HG03097 (cell line): ENCODE data around the gene EIF3B.
"Not testable (repeated sequence)": the region's sequence is repeated elsewhere in the genome, so short reads cannot be mapped to it uniquely, and the experiment has no call there.

Source experiments
- ATAC-seq: cut with Tn5 transposase; IDR thresholded peaks from one replicate; pipeline ENCODE4 v1.9.1; 2021; ENCODE audit not compliant: unreplicated experiment, low FRiP score

EIF3B gene

GRCh38 chr7:2394566-2395082 lies 40.0 kb downstream of the EIF3B start:
- no peak for ATAC-seq

GRCh38 chr7:2398506-2398905 lies 43.9 kb downstream of the EIF3B start:
- ATAC-seq, result no peak

DNA sequence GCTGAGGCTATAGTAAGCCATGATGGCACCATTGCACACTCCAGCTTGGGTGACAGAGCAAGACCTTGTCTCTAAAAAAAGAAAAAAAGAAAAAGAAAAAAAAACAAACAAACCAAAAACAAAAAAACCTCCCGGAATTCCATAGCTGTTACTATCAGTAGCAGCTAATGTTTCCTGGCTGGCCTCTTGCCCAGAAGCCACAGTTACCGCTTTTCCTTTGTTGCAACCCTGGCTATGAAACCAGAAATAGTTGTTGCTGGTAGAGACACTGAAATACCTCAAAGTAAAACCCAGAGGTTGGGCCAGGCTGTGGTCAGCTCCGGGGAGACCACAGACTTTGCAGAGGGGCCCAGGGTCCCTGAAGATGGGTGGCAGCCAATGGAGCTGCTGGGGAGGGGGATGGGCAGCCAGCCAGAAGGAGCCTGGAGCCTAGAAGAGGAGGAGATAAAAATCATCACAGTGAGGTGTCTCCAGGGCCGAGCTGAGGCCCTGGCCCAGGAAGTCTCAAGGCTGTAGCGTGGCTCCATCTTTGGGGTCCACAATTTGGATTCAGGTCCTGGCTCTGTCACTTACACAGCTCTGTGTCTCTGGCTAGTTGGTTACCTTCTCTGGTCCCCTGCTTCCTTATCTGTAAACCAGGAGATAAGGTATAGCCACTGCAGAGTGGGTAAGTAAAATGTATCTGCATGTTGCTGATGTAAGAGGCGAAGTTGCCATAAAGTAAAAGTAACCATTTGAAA lies 45.4 kb downstream of the EIF3B start:
- no peak for ATAC-seq

DNA sequence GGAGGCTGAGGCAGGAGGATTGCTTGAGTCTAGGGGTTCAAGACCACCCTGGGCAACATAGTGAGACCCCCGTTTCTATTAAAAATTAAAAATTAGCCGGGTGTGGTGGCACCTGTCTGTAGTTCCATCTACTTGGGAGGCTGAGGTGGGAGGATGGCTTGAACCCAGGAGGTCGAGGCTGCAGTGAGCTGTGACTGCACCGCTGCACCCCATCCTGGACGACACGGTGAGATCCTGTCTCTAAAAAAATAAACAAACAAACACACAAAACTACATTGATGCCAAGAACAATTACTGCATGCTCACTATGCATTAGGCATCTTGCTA lies 48.0 kb downstream of the EIF3B start:
- ATAC-seq, result no peak

- peak; percentile 33 for ATAC-seq
Observed at GRCh38 chr7:2403014-2403717, 48.5 kb downstream of the EIF3B start, which contains the start of gene CHST12. Gene CHST12 (plus strand): TSS chr7:2403611. CDS start chr7:2432640, 29,029 bp downstream.

GRCh38 chr7:2403718-2404648 lies 49.4 kb downstream of the EIF3B start:
- ATAC-seq, result peak; percentile 3

GRCh38 chr7:2404714-2405119 lies 50.1 kb downstream of the EIF3B start:
- ATAC-seq, result no peak

DNA sequence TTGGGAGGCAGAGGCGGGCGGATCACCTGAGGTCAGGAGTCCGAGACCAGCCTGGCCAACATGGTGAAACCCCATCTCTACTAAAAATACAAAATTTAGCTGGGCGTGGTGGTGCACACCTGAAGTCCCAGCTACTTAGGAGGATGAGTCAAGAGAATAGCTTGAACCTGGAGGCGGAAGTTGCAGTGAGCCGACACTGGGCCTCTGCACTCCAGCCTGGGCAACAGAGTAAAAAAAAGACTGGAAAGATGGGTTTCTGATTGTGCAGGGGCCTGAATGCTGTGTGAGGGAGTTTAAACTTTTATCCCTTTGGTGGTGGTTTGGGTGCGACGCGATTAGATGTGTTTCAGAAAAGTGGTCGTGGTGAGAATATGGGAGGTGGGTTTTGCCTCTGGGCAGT lies 50.6 kb downstream of the EIF3B start:
- no peak for ATAC-seq

GRCh38 chr7:2405601-2406345 lies 51.1 kb downstream of the EIF3B start:
- peak; percentile 31 for ATAC-seq

DNA sequence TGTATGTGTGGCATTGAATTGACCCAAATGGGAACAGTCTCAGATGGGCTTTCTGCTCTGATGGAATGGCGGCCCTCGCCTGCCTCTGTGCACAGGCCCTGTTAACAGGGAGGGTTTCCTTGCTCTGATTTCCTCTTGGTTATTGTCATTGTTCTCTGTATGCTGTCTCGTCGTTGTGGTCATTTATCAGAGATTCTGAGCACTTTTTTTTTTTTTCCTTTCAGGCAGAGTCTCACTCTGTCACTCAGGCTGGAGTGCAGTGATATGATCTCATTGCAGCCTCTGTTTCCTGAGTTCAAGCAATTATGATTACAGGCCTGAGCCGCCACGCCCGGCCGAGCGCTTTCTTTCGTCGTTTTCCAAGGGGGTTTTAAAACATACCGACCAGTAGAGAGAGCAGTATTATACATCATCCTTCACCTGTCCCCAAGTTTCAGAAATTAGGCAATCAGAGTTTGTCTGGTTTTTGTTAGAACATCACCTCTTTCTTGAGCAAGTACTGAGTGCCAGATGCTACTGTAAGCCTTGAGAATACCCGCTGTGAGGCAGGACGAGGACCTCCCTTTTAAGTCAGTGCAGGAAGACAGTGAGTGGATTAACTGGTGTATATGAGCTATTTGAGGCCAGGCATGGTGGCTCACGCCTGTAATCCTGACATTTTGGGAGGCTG lies 55.3 kb downstream of the EIF3B start:
- ATAC-seq, result no peak

DNA sequence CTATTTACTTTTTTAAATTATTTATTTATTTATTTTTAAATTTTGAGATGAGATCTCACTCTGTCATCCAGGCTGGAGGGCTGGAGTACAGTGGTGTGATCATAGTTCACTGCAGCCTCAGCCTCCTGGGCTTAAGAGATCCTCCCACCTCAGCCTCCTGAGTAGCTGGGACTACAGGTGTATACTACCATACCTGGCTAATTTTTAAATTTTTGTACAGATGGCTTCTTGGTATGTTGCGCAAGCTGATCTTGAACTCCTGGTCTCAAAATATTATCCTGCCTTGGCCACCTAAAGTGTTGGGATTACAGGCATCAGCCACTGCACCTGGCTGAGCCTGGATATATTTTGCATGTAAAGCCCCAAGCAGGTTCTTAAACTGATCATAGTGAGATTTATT lies 56.4 kb downstream of the EIF3B start:
- ATAC-seq, result no peak

- ATAC-seq, result no peak
Observed at GRCh38 chr7:2411815-2412586, 57.4 kb downstream of the EIF3B start.

DNA sequence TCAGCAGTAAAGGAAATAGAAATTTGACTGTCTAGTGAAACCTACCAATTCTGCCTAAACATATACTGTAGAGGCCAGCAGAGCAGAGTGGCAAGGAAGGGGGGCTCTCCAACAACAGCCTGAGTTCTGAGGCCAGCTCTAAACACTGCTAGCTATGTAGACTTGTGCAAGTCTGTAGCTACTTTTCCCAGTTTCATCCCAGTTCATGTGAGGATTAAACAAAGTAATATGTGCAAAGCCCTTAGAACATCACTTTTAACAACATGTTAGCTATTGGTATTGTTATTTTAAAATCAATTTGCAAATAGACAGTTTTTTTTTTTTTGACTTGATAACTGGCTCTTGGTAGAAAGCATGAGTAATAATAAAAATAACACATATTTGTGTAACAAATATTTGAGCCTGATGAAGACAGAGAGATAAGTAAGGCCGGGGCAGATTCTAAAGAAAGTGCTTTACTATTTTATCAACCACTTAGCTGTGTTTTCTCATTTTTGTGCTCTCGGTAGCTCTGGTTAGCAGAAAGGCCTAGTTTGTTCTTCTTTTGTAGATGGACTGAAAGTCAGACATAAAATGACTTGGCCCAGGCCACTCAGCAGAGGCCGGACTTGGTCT lies 58.1 kb downstream of the EIF3B start:
- no peak for ATAC-seq

- no peak for ATAC-seq
Observed at GRCh38 chr7:2416063-2416462, 61.4 kb downstream of the EIF3B start.

DNA sequence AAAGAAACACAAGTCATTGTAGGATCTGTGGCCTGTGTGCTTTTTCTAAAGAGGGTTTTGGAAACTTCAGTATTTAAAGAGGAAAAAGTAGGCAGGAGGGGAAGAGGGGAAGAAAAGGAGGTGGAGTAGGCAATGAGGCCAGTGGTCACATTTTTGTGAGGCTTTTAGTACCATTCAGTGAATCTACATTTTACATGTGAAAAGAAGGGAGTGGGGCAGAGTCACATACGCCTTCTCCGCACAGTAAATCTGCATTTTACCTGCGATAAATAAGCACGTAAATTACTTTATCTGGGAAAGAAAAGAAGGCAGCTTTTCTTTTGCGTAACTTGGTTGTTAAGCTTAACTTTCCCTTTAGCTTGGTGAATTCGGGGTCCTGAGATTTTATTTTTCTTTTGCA lies 62.0 kb downstream of the EIF3B start:
- no peak for ATAC-seq

GRCh38 chr7:2417178-2417577 lies 62.6 kb downstream of the EIF3B start:
- not testable (repeated sequence) for ATAC-seq

DNA sequence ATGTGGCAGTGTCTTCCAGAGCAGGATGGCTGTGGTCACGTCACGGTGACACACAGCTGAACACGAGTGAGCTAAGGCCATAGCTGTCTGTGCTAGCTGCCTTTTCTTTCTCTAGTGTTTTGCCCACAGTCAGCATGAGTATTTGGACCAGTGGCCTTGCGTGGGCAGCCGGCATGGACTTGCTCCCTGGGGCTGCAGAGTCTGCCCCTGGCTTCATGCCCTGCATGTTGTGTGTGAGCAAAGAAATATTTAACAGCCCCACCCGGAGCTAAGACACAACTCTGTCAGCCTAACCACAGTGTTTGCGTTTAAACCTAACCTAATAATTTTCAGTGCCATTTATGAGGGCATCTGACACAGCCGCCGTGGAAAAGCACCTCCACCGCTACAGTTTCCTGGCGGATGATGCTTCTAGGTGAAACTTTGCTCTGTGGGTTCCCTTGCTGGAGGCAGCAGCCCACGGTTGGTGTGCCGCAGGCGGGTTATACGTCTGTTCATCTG lies 63.4 kb downstream of the EIF3B start:
- no peak for ATAC-seq

DNA sequence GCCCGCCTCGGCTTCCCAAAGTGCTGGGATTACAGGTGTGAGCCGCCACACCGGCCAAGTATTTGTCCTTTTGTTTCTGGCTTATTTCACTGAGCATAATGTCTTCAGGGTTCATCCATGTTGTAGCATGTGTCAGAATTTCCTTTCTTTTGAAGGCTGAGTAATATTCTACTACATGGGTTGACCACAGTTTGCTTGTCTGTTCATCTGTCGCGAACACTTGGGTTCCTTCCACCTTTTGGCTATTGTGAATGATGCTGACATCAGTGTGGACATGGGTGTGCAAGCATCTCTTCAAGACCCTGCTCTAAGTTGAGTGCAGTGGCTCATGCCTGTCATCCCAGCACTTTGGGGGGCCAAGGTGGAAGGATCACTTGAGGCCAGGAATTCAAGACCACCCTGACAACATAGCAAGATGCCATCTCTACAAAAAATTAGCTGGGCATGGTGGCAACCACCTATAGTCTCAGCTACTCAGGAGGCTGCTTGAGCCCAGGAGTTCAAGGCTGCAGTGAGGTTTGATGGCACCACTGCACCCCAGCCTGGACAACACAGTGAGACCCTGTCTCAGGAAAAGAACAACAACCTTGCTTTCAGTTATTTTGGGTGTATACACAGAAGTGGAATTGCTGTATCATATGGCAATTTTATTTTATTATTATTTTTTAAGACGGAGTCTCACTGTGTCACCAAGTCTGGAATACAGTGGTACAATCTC lies 65.7 kb downstream of the EIF3B start:
- ATAC-seq, result no peak
